NCI-H2029 (cell line): ENCODE data around the gene SORBS1.

Source experiments
- DNase-seq: peaks from one replicate; lab custom pipeline; 2025; lab: John Stamatoyannopoulos, UW

SORBS1 gene

GRCh38 chr10:95561177-95561863 lies at the start of gene SORBS1:
Gene SORBS1, minus strand, starts transcription at chr10:95561371. Its CDS starts 120,236 bp downstream, at chr10:95441135.
- peak; percentile 84 for DNase-seq

- DNase-seq = no peak
These were observed 49.6 kb upstream of the SORBS1 start for GRCh38 chr10:95610727-95611126.

- no peak for DNase-seq
These were observed 45.8 kb upstream of the SORBS1 start for GRCh38 chr10:95606922-95607321.

DNA sequence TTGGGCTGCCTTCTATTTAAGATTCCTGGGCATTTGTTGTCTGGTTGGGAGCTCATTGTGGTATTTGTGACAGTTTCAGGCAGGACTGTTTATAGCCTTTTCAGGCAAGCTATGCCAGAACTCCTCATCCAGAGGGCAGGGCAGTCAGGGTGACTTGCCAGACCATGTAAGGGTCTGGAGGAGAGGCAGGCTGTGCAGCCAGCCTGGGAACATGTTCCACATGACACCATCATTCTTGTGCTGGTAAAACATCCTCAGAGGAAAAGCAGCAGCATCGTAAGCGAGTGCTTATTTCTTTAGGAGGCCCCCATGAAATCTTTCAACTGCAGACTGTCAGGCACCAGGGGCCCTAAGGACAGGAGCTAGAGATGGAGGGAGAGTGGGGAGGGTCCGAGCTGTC lies 44.0 kb upstream of the SORBS1 start:
- no peak for DNase-seq

GRCh38 chr10:95604630-95605029 lies 43.5 kb upstream of the SORBS1 start:
- DNase-seq = no peak

- no peak for DNase-seq
These were observed 41.2 kb upstream of the SORBS1 start for GRCh38 chr10:95602382-95602781.

DNA sequence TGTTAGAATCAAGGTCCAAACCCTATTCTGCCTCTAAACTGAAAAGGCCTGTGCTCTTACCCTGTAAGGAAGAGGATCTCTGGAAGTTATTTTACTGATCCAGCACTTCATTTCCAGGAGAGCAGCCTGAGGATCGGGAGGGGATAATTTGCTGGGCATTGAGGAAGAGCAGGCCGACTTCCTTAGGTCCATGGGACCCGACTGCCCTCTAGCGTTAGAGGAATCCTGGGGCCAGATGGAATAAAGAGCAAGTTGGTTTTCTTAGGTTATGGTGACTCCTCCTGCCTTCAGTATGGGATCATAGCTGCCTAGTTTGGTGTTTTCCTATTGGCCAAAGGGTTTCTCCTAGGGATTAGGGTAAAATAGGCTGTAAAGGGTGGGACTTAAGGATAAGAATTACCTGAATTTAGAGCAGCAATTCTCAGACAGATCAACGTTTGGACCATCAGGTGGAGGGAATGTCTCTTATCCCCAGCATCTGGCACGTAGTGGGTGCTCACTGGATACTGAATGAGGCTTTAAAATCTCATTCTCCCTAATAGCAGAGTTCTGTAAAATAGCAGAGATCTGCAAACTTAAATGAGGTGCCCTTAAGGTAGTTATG lies 40.0 kb upstream of the SORBS1 start:
- DNase-seq = peak; percentile 50

- DNase-seq = no peak
These were observed 39.0 kb upstream of the SORBS1 start for GRCh38 chr10:95600158-95600557.

GRCh38 chr10:95597788-95598187 lies 36.6 kb upstream of the SORBS1 start:
- DNase-seq = no peak

GRCh38 chr10:95588025-95588424 lies 26.9 kb upstream of the SORBS1 start:
- no peak for DNase-seq

- no peak for DNase-seq
These were observed 18.8 kb upstream of the SORBS1 start for GRCh38 chr10:95579835-95580535.

- DNase-seq = no peak
These were observed 18.1 kb upstream of the SORBS1 start for GRCh38 chr10:95579292-95579691.

DNA sequence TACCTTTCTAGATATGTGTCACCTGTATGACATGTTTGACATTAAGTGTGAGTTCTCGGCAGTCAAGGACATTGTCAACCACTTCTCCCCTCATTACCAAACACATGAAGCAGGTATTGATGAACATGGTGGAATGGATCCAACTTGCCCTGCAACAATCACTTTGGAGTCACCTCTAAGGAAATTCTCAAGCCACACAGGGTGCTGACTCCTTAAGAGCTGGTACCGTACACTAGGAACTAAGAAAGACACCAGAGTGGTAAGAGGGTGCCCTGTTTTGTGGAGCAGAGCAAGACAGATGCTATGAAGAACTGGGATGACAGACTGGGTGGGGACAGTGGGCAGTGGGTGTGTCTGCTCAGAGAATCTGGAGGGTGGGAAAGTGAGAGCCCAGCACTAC lies 17.4 kb upstream of the SORBS1 start:
- DNase-seq = no peak

DNA sequence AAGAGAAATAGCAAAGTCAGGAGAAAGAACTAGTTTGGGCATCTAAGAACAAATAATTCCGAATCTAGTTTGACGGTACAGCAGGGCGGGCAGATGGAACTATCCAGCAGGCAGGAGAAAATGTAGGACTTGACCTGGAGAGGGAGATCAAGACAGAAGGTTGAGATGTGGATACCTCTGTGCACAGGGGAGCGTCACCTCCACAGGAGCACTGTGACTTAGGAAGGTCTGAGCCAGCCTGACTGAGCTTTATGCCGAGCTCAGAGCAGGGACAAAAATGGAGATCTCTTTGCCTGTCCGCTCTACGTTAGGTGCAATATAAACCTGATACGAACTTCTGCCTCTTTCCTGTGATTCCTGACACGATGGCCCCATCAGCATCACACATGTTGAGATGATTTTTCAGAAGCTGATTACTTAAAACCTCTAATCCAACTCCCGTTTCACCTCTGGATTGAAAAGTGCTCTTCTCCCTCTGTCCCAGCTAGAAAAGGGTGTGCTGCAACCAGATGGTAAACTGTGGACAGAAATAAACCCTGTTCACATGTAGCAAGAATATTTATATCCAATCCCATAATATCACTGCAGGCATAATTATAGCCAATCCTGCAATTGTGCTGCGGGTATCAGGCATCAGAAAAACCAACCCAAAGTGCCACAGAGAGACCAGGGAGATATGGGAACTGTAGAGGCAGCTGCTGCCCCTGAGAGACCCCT lies 13.6 kb upstream of the SORBS1 start:
- no peak for DNase-seq

- no peak for DNase-seq
These were observed 12.9 kb upstream of the SORBS1 start for GRCh38 chr10:95573964-95574604.

- DNase-seq = no peak
These were observed 12.4 kb upstream of the SORBS1 start for GRCh38 chr10:95573527-95573926.

DNA sequence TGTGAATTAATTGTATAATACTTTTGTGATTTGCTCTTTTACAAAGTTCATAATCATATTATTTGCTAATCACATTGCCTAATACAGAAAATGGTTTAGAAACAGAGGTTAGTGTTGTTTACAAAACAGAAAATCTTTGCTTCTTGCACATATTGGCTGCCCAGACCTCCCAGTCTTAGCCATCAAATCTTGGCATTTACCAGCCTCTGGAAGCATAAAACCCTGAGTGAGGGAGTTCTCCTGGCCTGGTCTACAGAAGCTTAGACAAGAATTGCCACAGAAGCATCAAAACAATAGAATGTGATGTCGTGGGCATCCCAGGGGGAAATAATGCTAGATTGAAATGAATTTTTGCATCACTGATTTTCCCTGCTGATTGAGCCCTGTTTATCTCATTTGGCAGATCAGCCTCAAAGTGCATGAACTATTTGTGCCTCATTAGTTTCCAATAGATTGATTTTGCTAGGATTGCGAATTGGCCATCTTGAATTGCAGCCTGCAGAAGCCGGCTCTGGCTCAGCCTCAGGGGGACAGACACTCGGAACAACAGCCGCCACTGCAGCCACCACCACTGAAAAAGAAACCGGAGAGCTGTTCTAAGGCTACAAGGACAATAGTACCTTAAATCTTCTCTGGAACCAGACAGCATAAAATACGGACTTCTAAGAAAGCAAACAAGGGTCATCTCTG lies 11.1 kb upstream of the SORBS1 start:
- no peak for DNase-seq

GRCh38 chr10:95571390-95571789 lies 10.2 kb upstream of the SORBS1 start:
- DNase-seq = no peak

- DNase-seq = no peak
These were observed 8.2 kb upstream of the SORBS1 start for GRCh38 chr10:95569368-95569767.

GRCh38 chr10:95567903-95568630 lies 6.9 kb upstream of the SORBS1 start:
- DNase-seq = peak; percentile 10

- no peak for DNase-seq
These were observed 5.0 kb upstream of the SORBS1 start for GRCh38 chr10:95566136-95566535.
